DOHH2 (cell line): ENCODE data around the gene SEPTIN10.
"Not testable (repeated sequence)": the region's sequence is repeated elsewhere in the genome, so short reads cannot be mapped to it uniquely, and the experiment has no call there.

Experiments used
- H3F3A ChIP-seq: fragments of 200-600 bp; sonication (generic), shearing (Covaris generic); 2 replicates; pipeline ENCODE4 v1.6.0; 2016; ENCODE audit warnings: antibody characterized with exemption, mild to moderate bottlenecking; ENCODE audit not compliant: control insufficient read depth, insufficient read depth
- H3K27ac ChIP-seq: fragments of 200-600 bp; sonication (generic); 2 replicates; pipeline ENCODE4 v1.5.1; 2014; ENCODE audit warnings: low read depth, mild to moderate bottlenecking, low read length, moderate library complexity
- H3K27me3 ChIP-seq: fragments of 200-600 bp; sonication (generic); 2 replicates; pipeline ENCODE4 v1.6.1; 2014; ENCODE audit warnings: mild to moderate bottlenecking, low read length, mixed read lengths; ENCODE audit not compliant: control insufficient read depth
- H3K36me3 ChIP-seq: fragments of 200-600 bp; sonication (generic); 2 replicates; pipeline ENCODE4 v1.6.1; 2014; ENCODE audit warnings: mild to moderate bottlenecking, low read length, moderate library complexity, mixed read lengths; ENCODE audit not compliant: control insufficient read depth
- H3K4me1 ChIP-seq: fragments of 200-600 bp; sonication (generic); 2 replicates; pipeline ENCODE4 v1.6.1; 2014; ENCODE audit warnings: mild to moderate bottlenecking, low read length, mixed read lengths; ENCODE audit not compliant: control insufficient read depth
- H3K4me2 ChIP-seq: fragments of 200-600 bp; sonication (generic); 2 replicates; pipeline ENCODE4 v1.6.0; 2014; ENCODE audit warnings: mild to moderate bottlenecking, low read length, moderate library complexity
- H3K4me3 ChIP-seq: fragments of 200-600 bp; sonication (generic); 2 replicates; pipeline ENCODE4 v1.5.1; 2014; ENCODE audit warnings: mild to moderate bottlenecking, low read length, mixed read lengths
- H3K79me2 ChIP-seq: fragments of 200-600 bp; sonication (generic); 2 replicates; pipeline ENCODE4 v1.6.1; 2014; ENCODE audit warnings: mild to moderate bottlenecking, low read length, mixed read lengths; ENCODE audit not compliant: control insufficient read depth
- H3K9me2 ChIP-seq: fragments of 200-600 bp; sonication (generic); replicated peaks from 2 replicates; pipeline ENCODE4 v1.6.1; 2014; ENCODE audit warnings: mild to moderate bottlenecking, low read length, mixed read lengths; ENCODE audit not compliant: control insufficient read depth
- H3K9me3 ChIP-seq: fragments of 200-600 bp; sonication (generic); 2 replicates; pipeline ENCODE4 v1.6.1; 2014; ENCODE audit warnings: antibody characterized with exemption, low read length, mixed read lengths; ENCODE audit not compliant: control insufficient read depth, insufficient read depth
- H4K20me1 ChIP-seq: fragments of 200-600 bp; sonication (generic); 2 replicates; pipeline ENCODE4 v1.6.0; 2014; ENCODE audit warnings: low read depth, mild to moderate bottlenecking, antibody characterized with exemption, low read length, moderate library complexity; ENCODE audit not compliant: control insufficient read depth, insufficient read depth
- EZH2phosphoT487 ChIP-seq: fragments of 200-600 bp; sonication (generic); IDR thresholded peaks from 2 replicates; pipeline ENCODE4 v1.6.1; 2017; ENCODE audit warnings: borderline replicate concordance, mild to moderate bottlenecking, antibody characterized with exemption, low read length, moderate library complexity, mixed read lengths
- TF ChIP-seq, protein P1 (sequence below): fragments of 200-600 bp; sonication (generic); IDR thresholded peaks from one replicate; pipeline ENCODE4 v1.5.1; 2014; ENCODE audit warnings: antibody characterized with exemption, mild to moderate bottlenecking, low read depth, low read length; ENCODE audit not compliant: poor library complexity, severe bottlenecking

Gene SEPTIN10

DNA sequence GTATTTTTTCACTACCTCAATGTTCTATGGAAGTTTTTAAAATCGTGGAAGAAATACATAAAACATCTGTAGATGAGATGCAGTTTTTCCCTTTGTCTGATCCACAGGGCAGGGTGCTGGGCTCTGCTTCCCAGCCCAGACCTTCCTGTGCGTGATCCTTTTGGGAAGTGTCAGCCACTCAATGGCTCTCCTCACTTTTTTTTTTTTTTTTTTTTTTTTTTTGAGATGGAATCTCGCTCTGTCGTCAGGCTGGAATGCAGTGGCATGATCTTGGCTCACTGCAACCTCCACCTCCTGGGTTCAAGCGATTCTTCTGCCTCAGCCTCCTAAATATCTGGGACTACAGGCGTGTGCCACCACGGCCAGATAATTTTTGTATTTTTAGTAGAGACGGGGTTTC is 33.2 kb upstream of the SEPTIN10 start:
- no peak for TF ChIP-seq EZH2phosphoT487
- TF ChIP-seq, protein P1, sequence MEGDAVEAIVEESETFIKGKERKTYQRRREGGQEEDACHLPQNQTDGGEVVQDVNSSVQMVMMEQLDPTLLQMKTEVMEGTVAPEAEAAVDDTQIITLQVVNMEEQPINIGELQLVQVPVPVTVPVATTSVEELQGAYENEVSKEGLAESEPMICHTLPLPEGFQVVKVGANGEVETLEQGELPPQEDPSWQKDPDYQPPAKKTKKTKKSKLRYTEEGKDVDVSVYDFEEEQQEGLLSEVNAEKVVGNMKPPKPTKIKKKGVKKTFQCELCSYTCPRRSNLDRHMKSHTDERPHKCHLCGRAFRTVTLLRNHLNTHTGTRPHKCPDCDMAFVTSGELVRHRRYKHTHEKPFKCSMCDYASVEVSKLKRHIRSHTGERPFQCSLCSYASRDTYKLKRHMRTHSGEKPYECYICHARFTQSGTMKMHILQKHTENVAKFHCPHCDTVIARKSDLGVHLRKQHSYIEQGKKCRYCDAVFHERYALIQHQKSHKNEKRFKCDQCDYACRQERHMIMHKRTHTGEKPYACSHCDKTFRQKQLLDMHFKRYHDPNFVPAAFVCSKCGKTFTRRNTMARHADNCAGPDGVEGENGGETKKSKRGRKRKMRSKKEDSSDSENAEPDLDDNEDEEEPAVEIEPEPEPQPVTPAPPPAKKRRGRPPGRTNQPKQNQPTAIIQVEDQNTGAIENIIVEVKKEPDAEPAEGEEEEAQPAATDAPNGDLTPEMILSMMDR = no peak
- Histone ChIP-seq H3K36me3 (no peaks in the 10 kb centered on the region), H4K20me1 (no peaks in the 10 kb centered on the region), H3K4me2 (no peak overlapping the region), H3K9me2 (no peaks in the 10 kb centered on the region), H3K4me3 (no peak overlapping the region), H3K27ac (no peak overlapping the region), H3K79me2 (no peaks in the 10 kb centered on the region), H3F3A (no peaks in the 10 kb centered on the region), H3K9me3 (no peaks in the 10 kb centered on the region), H3K27me3 (no peaks in the 10 kb centered on the region), H3K4me1 (no peaks in the 10 kb centered on the region)

DNA sequence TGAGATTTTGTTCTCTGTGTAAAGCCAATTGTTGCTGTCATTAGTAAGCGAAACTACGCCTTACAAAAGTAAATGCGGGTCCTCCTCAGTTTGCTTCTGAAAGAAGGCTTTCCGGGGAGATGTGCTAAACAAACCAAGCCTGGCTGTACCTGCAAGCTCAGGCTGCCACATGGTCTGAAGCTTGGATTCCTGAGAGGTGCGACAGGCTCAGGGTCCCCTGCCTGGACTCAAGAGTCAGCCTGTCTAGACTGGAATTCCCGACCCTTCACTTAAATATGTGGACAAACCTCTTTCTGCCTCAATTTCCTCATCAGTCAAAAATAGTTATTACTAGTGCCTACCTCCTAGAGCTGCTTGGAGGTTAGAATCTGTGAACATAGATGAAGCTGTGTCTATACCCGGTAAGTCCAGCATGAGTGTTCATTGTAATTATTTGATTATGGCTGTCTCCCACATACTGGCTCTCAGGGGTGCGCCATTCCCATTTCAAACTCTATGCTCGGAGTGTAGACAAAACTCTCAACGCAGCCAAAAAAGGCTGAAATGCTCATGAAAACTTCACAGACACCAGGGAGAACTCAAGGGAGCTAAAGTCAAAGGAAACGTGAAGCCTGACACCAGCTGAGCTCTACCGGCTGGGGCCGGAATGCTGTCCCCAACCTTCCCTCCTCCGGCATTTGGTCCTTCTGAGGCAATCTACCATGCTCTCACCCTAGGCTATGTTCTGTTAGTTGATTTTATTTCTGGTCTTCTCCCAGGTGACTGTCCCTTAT is 31.8 kb upstream of the SEPTIN10 start:
- H4K20me1 ChIP-seq = no peaks in the 10 kb centered on the region
- no peaks in the 10 kb centered on the region for H3K9me2 ChIP-seq
- no peak overlapping the region for H3K27ac ChIP-seq
- no peaks in the 10 kb centered on the region for H3K79me2 ChIP-seq
- TF ChIP-seq, protein P1 = no peak
- TF ChIP-seq EZH2phosphoT487 = no peak
- no peaks in the 10 kb centered on the region for H3F3A ChIP-seq
- no peak overlapping the region for H3K4me3 ChIP-seq
- H3K4me1 ChIP-seq = no peaks in the 10 kb centered on the region
- H3K4me2 ChIP-seq = no peak overlapping the region
- H3K36me3 ChIP-seq = no peaks in the 10 kb centered on the region
- no peaks in the 10 kb centered on the region for H3K27me3 ChIP-seq
- H3K9me3 ChIP-seq = no peaks in the 10 kb centered on the region

DNA sequence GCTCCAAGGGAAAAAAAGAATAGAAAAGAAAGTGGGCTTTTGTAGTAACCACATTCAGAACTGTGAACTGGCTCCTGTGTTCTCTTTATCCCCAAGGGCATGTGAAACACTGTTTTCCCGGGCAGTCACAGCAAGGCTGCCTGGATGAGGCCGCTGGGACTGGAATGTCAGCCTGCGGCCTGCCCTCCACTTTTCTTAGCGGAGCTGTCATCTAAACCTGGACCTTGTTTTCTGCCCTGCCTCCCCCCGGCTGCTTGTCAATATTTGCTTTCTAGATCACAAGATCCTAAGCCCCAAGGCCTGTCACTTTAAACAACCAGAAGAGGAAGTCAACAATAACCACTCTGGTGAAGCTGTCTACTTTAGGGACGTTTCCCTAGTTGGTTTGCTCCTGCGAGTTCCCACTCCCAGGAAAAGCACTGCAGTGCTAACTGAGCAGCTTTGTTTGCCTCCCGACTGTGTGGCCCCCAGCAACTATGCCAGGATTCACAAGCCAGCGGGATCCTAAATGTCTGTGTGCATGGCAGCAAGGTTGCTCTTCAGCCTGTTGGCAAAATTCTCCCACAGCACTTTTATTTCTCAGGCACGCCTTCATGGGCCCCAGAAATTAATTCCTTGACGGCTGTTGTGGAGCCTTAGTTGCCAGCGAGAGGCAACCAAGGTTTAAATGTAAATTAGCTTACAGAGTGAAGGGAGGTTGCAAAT is 31.0 kb upstream of the SEPTIN10 start:
- Histone ChIP-seq H3F3A (no peaks in the 10 kb centered on the region), H3K9me2 (no peaks in the 10 kb centered on the region), H3K4me2 (no peak overlapping the region), H3K9me3 (no peaks in the 10 kb centered on the region), H4K20me1 (no peaks in the 10 kb centered on the region), H3K79me2 (no peaks in the 10 kb centered on the region), H3K27me3 (no peaks in the 10 kb centered on the region), H3K4me3 (no peak overlapping the region), H3K36me3 (no peaks in the 10 kb centered on the region), H3K4me1 (no peaks in the 10 kb centered on the region), H3K27ac (no peak overlapping the region)
- TF ChIP-seq, protein P1 = no peak
- TF ChIP-seq EZH2phosphoT487 = no peak

DNA sequence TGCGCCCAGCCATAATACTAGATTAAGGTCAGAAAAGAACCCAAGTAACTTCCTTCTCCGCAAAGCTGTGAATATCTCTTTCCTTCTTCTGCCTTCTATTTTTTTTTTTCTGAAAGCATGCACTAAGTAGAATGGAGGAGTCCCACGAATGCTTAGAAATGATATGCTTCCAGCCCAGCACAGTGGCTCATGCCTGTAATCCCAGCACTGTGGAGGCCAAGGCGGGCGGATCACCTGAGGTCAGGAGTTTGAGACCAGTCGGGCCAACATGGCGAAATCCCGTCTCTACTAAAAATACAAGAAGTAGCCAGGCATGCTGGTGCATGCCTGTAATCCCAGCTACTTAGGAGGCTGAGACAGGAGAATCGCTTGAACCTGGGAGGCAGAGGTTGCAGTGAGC is 26.2 kb upstream of the SEPTIN10 start:
- not testable (repeated sequence) for H3K9me3 ChIP-seq, H3K4me1 ChIP-seq

More for the DNA sequence above, 26.2 kb upstream of the SEPTIN10 start:
- H3K27ac ChIP-seq, H3F3A ChIP-seq, H3K79me2 ChIP-seq, H3K4me3 ChIP-seq, H3K9me2 ChIP-seq, H3K36me3 ChIP-seq, H3K4me2 ChIP-seq, H4K20me1 ChIP-seq, H3K27me3 ChIP-seq: not testable (repeated sequence)
